Hepatocyte (in vitro differentiated cells): Measurements from ENCODE around the gene LEPROT. TPM values are rescaled to one million over a fixed set of nuclear protein-coding genes. Genes with fewer than 3 reads are reported as not detected.

Experiments
- DNase-seq: peaks from one replicate; pipeline ENCODE4 v3.0.0-alpha.2; 2016; ENCODE audit warnings: low spot score
- H2AFZ ChIP-seq: fragments of 200-600 bp; sonication (generic); 2 replicates; pipeline ENCODE4 v1.6.0; 2016; ENCODE audit warnings: antibody characterized with exemption, mild to moderate bottlenecking
- H3K27ac ChIP-seq: fragments of 200-600 bp; sonication (generic); 2 replicates; pipeline ENCODE4 v1.5.1; 2016; ENCODE audit warnings: mild to moderate bottlenecking
- H3K27me3 ChIP-seq: fragments of 200-600 bp; sonication (generic); 2 replicates; pipeline ENCODE4 v1.6.1; 2016
- H3K36me3 ChIP-seq: fragments of 200-600 bp; sonication (generic); replicated peaks from 2 replicates; pipeline ENCODE4 v1.5.1; 2016; ENCODE audit warnings: low read depth; ENCODE audit not compliant: insufficient read depth
- H3K4me1 ChIP-seq: fragments of 200-600 bp; sonication (generic); 2 replicates; pipeline ENCODE4 v1.5.1; 2016; ENCODE audit warnings: mild to moderate bottlenecking, moderate library complexity; ENCODE audit not compliant: insufficient read depth
- H3K4me2 ChIP-seq: fragments of 200-600 bp; sonication (generic); 2 replicates; pipeline ENCODE4 v1.6.0; 2016
- H3K4me3 ChIP-seq: fragments of 200-600 bp; sonication (generic); 2 replicates; pipeline ENCODE4 v1.5.1; 2016; ENCODE audit warnings: mild to moderate bottlenecking
- H3K79me2 ChIP-seq: fragments of 200-600 bp; sonication (generic); 2 replicates; pipeline ENCODE4 v1.6.0; 2017; ENCODE audit warnings: mild to moderate bottlenecking
- H3K9me2 ChIP-seq: fragments of 200-600 bp; sonication (generic); replicated peaks from 2 replicates; pipeline ENCODE4 v1.6.0; 2017; ENCODE audit warnings: mild to moderate bottlenecking; ENCODE audit not compliant: insufficient read depth
- H3K9me3 ChIP-seq: fragments of 200-600 bp; sonication (generic); 2 replicates; pipeline ENCODE4 v1.5.1; 2016; ENCODE audit warnings: low read depth, mild to moderate bottlenecking
- H4K20me1 ChIP-seq: fragments of 200-600 bp; sonication (generic); 2 replicates; pipeline ENCODE4 v1.6.0; 2016; ENCODE audit warnings: mild to moderate bottlenecking; ENCODE audit not compliant: insufficient read depth, poor library complexity, severe bottlenecking
- EZH2 ChIP-seq: fragments of 200-600 bp; sonication (generic); IDR thresholded peaks from 2 replicates; pipeline ENCODE4 v1.6.1; 2016; ENCODE audit warnings: antibody characterized with exemption, mild to moderate bottlenecking, borderline replicate concordance
- EZH2phosphoT487 ChIP-seq: fragments of 200-600 bp; sonication (generic); IDR thresholded peaks from one replicate; pipeline ENCODE4 v1.6.1; 2018; ENCODE audit warnings: antibody characterized with exemption, mild to moderate bottlenecking, low read depth, moderate library complexity; ENCODE audit not compliant: unreplicated experiment, severe bottlenecking
- WGBS: methylation state at CpG from one replicate; pipeline ENCODE4 v1.1.6; 2016; ENCODE audit warnings: low lambda C conversion rate; ENCODE audit errors: missing lambda C conversion rate; 5-methylcytosine and 5-hydroxymethylcytosine counted together
- polyA plus RNA-seq: library from polyadenylated mRNA; unstranded; fragments of >200 nt; fragmentation: Nextera tagmentation; extraction: Ambion mirVana; gene quantifications from 2 replicates; pipeline ENCODE4 v1.2.1, GENCODE V29; 2016
- total RNA-seq: library from RNA; depleted of rRNA; stranded (reverse); fragments of >200 nt; gene quantifications from 2 replicates; pipeline ENCODE4 v1.2.3, GENCODE V29; 2014
- TF ChIP-seq, protein P1 (sequence below): fragments of 200-600 bp; sonication (generic); IDR thresholded peaks from 2 replicates; pipeline ENCODE4 v1.5.1; 2016; ENCODE audit warnings: antibody characterized with exemption, mild to moderate bottlenecking; ENCODE audit not compliant: poor library complexity

Gene LEPROT
- total and polyA plus RNA-seq, 2 experiments from 2014 or later = 89.9 to 97.0 TPM

DNA sequence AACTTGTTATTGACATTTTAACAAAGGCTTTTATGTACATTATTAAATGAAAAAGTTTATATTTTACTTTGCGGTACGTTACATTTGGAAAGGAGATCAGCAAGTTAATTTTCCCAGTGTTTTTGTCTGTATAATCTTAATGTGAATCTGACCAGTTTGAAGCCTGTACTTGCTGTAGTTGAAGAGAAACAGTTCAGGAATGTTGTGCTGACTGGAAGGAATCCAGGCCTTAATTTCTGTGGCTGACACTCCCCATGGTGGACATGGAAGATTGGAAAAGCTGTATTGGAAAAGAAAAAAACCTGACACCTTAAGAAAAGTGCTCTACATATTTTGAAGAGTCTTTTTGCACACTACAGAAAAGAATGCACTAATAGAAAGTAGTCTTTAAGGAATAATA, 15.5 kb downstream of the LEPROT start:
- Histone ChIP-seq H3K79me2 (no peaks in the 10 kb centered on the region), H3K4me3 (no peak overlapping the region), H3K9me3 (no peaks in the 10 kb centered on the region), H3K4me1 (no peaks in the 10 kb centered on the region), H3K4me2 (no peak overlapping the region), H2AFZ (no peak overlapping the region), H3K9me2 (no peaks in the 10 kb centered on the region), H3K27me3 (no peaks in the 10 kb centered on the region), H3K36me3 (no peaks in the 10 kb centered on the region), H3K27ac (no peak overlapping the region), H4K20me1 (no peaks in the 10 kb centered on the region)
- 61% methylated on average over 2 of the region's 2 CpGs for WGBS
- TF ChIP-seq EZH2phosphoT487 = no peak
- TF ChIP-seq, protein P1, sequence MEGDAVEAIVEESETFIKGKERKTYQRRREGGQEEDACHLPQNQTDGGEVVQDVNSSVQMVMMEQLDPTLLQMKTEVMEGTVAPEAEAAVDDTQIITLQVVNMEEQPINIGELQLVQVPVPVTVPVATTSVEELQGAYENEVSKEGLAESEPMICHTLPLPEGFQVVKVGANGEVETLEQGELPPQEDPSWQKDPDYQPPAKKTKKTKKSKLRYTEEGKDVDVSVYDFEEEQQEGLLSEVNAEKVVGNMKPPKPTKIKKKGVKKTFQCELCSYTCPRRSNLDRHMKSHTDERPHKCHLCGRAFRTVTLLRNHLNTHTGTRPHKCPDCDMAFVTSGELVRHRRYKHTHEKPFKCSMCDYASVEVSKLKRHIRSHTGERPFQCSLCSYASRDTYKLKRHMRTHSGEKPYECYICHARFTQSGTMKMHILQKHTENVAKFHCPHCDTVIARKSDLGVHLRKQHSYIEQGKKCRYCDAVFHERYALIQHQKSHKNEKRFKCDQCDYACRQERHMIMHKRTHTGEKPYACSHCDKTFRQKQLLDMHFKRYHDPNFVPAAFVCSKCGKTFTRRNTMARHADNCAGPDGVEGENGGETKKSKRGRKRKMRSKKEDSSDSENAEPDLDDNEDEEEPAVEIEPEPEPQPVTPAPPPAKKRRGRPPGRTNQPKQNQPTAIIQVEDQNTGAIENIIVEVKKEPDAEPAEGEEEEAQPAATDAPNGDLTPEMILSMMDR = no peak
- TF ChIP-seq EZH2 = no peak
- DNase-seq = no peak

DNA sequence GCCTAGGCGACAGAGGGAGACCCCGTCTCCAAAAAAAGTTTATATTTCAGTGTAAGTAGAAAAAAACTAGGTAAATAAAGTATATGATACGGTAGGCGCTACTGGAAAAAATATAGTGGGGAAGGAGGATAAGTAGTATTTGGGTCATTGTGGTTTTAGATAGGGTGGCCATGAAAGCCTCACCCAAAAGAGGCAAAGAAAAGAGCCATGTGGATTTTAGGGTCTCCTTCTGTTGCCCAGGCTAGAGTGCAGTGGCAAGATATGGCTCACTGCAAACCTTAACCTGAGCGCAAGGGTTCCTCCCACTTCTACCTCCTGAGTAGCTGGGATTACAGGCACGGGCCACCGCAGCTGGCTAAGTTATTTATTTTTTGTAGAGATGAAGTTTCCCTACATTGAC, 17.1 kb downstream of the LEPROT start:
- H4K20me1 ChIP-seq = no peaks in the 10 kb centered on the region
- H3K27me3 ChIP-seq = no peaks in the 10 kb centered on the region
- TF ChIP-seq EZH2phosphoT487 (no peak), EZH2 (no peak)
- TF ChIP-seq, protein P1 = no peak
- no peak overlapping the region for H3K4me3 ChIP-seq
- WGBS = 94% methylated on average over 7 of the region's 7 CpGs
- H3K36me3 ChIP-seq = no peaks in the 10 kb centered on the region
- H3K79me2 ChIP-seq = no peaks in the 10 kb centered on the region
- no peak for DNase-seq
- no peak overlapping the region for H3K4me2 ChIP-seq
- H3K9me3 ChIP-seq = no peaks in the 10 kb centered on the region
- no peaks in the 10 kb centered on the region for H3K4me1 ChIP-seq
- H3K27ac ChIP-seq = no peak overlapping the region
- no peaks in the 10 kb centered on the region for H3K9me2 ChIP-seq
- no peak overlapping the region for H2AFZ ChIP-seq

DNA sequence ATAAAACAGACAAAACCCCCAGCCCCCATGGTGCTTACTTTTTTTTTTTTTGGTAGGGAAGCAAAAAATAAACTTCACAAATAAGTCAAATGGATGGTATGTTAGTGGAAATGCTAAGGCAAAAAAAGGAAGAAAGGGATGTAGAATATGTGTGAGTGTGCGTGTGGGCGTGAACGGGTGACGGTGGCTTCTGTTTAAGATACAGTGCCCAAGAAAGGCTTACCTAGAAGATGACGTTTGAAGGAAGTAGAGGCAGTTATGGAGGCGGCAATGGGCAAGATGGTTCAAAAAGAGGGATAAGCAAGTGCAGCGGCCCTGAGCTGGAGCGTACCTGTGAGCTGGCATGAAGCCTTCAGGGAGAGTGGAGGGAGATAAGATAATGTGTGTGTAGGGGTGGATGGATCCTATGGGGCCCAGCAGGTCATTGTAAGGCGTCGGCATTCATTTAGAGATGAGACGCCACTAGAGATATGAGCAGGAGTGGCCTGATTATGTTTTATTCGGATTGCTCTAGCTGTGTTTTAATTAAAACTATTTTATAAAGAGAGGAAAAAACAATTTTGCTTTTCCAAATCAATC, 19.9 kb downstream of the LEPROT start:
- no peak for DNase-seq
- no peaks in the 10 kb centered on the region for H4K20me1 ChIP-seq
- no peaks in the 10 kb centered on the region for H3K4me1 ChIP-seq
- H3K27ac ChIP-seq = no peak overlapping the region
- 86% methylated on average over 12 of the region's 12 CpGs for WGBS
- TF ChIP-seq EZH2phosphoT487 = no peak
- TF ChIP-seq EZH2 = no peak
- TF ChIP-seq, protein P1 = no peak
- no peaks in the 10 kb centered on the region for H3K9me3 ChIP-seq
- H3K79me2 ChIP-seq = no peaks in the 10 kb centered on the region
- H3K4me2 ChIP-seq = no peak overlapping the region
- H2AFZ ChIP-seq = no peak overlapping the region
- no peaks in the 10 kb centered on the region for H3K9me2 ChIP-seq
- H3K27me3 ChIP-seq = no peaks in the 10 kb centered on the region
- H3K4me3 ChIP-seq = no peak overlapping the region
- H3K36me3 ChIP-seq = no peaks in the 10 kb centered on the region

DNA sequence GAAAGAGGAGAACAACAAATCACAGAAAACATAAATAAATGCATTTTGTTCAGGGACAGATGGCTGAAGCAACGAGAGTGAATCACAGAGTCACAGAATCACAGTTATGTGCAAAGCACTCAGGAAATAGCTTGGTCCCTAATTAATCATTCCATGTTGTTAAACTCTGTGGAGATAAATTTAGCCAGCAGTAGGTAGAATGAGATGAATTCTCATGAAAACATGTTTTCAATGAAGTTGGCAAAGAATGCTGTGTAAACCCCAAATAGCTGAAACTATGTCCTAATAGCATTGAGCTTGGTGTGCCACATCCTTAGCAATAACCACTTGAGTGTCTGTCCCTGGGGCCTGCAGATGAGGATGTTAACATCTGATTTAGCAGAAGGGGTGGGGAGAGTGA, 20.4 kb downstream of the LEPROT start:
- no peak overlapping the region for H3K4me3 ChIP-seq
- H3K9me3 ChIP-seq = no peaks in the 10 kb centered on the region
- H3K27ac ChIP-seq = no peak overlapping the region
- H3K36me3 ChIP-seq = no peaks in the 10 kb centered on the region
- no peak for DNase-seq
- H3K79me2 ChIP-seq = no peaks in the 10 kb centered on the region
- TF ChIP-seq EZH2 = no peak
- TF ChIP-seq, protein P1 = no peak
- TF ChIP-seq EZH2phosphoT487 = no peak
- no peaks in the 10 kb centered on the region for H3K4me1 ChIP-seq
- no peak overlapping the region for H2AFZ ChIP-seq
- H3K4me2 ChIP-seq = no peak overlapping the region
- WGBS = 66% methylated on average over 1 of the region's 1 CpG
- no peaks in the 10 kb centered on the region for H4K20me1 ChIP-seq
- H3K27me3 ChIP-seq = no peaks in the 10 kb centered on the region
- H3K9me2 ChIP-seq = no peaks in the 10 kb centered on the region
